DOHH2 (cell line): Measurements from ENCODE around the gene IFNE.

Experiments
- EZH2phosphoT487 ChIP-seq: fragments of 200-600 bp; sonication (generic); IDR thresholded peaks from 2 replicates; pipeline ENCODE4 v1.6.1; 2017; ENCODE audit warnings: borderline replicate concordance, mild to moderate bottlenecking, antibody characterized with exemption, low read length, moderate library complexity, mixed read lengths
- TF ChIP-seq, protein P1 (sequence below): fragments of 200-600 bp; sonication (generic); IDR thresholded peaks from one replicate; pipeline ENCODE4 v1.5.1; 2014; ENCODE audit warnings: antibody characterized with exemption, mild to moderate bottlenecking, low read depth, low read length; ENCODE audit not compliant: poor library complexity, severe bottlenecking

GRCh38 chr9:21522348-21522747 lies 40.2 kb upstream of the IFNE start:
- TF ChIP-seq, protein P1, sequence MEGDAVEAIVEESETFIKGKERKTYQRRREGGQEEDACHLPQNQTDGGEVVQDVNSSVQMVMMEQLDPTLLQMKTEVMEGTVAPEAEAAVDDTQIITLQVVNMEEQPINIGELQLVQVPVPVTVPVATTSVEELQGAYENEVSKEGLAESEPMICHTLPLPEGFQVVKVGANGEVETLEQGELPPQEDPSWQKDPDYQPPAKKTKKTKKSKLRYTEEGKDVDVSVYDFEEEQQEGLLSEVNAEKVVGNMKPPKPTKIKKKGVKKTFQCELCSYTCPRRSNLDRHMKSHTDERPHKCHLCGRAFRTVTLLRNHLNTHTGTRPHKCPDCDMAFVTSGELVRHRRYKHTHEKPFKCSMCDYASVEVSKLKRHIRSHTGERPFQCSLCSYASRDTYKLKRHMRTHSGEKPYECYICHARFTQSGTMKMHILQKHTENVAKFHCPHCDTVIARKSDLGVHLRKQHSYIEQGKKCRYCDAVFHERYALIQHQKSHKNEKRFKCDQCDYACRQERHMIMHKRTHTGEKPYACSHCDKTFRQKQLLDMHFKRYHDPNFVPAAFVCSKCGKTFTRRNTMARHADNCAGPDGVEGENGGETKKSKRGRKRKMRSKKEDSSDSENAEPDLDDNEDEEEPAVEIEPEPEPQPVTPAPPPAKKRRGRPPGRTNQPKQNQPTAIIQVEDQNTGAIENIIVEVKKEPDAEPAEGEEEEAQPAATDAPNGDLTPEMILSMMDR: no peak
- TF ChIP-seq EZH2phosphoT487: no peak
